Measurements from ENCODE around the gene GALNT5.

GALNT5 gene

GRCh38 chr2:157290525-157290924 is 33.0 kb downstream of the GALNT5 start:
- DNase-seq (ENCODE audit: low spot score): no peak

GRCh38 chr2:157291018-157291417 is 33.5 kb downstream of the GALNT5 start:
- no peak for DNase-seq (ENCODE audit: low spot score)

GRCh38 chr2:157292853-157293252 is 35.3 kb downstream of the GALNT5 start:
- no peak for DNase-seq (ENCODE audit: low spot score)

DNA sequence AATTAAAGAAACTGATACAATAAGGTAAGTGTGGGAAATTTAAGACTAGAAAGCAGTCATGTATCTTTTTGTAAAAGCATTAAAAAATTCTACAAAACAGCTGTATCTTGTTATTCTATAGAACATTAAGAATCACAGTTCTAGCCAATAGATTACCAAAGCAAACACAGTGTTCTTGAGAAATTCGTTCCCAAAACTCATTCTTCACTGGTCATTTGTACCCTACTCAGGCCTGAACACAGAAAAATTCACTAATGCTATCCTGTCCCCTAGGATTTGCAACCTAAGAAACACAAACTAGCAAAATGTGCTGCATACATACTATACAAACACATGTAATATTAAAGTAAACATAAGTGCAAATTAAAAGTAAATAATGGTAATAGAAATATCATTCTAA is 39.0 kb downstream of the GALNT5 start:
- DNase-seq (ENCODE audit: low spot score): no peak

GRCh38 chr2:157296958-157297357 is 39.5 kb downstream of the GALNT5 start:
- no peak for DNase-seq (ENCODE audit: low spot score)

GRCh38 chr2:157301307-157301706 is 43.8 kb downstream of the GALNT5 start:
- DNase-seq (ENCODE audit: low spot score): no peak

GRCh38 chr2:157302492-157303099 is 45.1 kb downstream of the GALNT5 start:
- DNase-seq (ENCODE audit: low spot score): peak; percentile 82

DNA sequence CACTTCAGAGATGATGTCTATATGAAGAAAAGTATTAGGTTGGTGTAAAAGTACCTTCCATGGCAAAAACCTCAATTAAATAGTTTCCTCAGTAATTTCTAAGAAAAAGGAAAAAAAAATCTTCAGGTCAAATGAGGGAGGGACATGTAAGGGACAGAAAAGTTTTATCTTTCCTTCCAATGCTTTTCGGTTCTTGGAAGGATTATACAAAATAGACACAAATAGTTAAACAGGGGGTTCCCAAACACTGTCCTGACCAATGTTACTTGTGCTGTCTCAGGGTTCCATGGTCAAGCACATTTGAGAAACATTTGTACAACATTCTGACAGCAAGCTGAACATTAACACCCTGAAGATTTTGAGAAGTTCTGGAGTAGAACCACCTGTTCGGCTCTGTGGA is 46.1 kb downstream of the GALNT5 start:
- DNase-seq (ENCODE audit: low spot score): no peak

GRCh38 chr2:157304811-157305722 is 47.6 kb downstream of the GALNT5 start:
- DNase-seq (ENCODE audit: low spot score): peak; percentile 60

GRCh38 chr2:157305723-157306110 is 48.2 kb downstream of the GALNT5 start:
- DNase-seq (ENCODE audit: low spot score): no peak

DNA sequence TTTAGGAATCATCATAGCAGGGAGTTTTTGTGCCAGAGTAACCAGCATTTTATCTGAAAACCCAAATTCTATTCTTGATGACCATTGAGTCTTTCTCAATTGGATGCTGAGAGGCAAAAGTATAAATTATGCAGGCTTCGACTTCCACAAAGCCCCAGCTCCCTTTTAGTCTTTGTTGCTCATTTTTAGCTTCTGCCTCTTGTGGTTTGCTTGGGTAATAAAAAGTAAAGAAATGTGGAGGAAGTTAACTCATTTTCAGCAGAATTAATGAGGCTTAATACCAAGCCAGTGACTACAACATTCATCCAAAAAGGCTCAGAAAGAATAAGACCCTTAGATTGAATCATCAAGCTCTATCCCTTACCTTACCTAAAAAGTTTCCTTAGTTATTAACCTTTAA is 49.5 kb downstream of the GALNT5 start:
- DNase-seq (ENCODE audit: low spot score): no peak

DNA sequence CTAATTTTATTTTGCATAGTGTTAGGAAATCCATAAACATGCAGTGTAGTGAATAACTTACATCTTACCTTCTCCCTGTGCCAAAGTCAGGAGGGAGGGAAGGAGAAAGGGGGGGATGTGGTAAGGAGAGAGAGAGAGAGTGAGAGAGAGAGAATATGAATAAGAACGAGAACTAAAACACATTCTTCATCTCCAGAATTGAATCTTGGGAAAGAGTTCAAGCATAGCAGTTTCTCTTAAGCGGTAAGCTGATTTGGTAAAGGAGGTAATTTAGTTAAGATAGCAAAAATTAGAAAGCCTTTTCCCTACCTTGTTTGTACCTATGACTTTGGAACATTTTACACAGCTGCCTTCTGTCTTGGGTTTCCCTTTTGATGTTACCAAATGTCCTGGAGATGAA is 52.4 kb downstream of the GALNT5 start:
- DNase-seq (ENCODE audit: low spot score): no peak

DNA sequence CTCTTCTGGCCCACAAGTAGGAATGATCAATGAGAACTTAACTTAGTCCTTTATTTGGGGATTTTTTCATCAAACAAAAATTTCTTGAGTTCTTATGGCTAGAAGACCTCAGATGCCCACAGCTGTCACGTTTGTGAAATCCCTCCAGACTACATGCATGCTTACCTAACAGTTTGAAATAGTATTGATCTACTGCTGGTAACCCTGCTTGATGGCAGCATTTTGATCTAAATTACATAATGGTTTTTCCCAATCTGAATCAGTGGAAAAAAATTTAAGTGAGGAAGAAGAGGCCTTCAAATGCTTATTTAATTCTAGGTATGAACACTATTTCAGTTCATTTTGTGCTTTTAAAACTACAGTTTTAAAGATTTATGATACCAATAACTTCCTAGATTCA is 54.2 kb downstream of the GALNT5 start:
- no peak for DNase-seq (ENCODE audit: low spot score)

GRCh38 chr2:157312866-157313486 is 55.5 kb downstream of the GALNT5 start:
- no peak for DNase-seq (ENCODE audit: low spot score)

- no peak for DNase-seq (ENCODE audit: low spot score)
These were observed 58.4 kb downstream of the GALNT5 start for GRCh38 chr2:157315901-157316300.

DNA sequence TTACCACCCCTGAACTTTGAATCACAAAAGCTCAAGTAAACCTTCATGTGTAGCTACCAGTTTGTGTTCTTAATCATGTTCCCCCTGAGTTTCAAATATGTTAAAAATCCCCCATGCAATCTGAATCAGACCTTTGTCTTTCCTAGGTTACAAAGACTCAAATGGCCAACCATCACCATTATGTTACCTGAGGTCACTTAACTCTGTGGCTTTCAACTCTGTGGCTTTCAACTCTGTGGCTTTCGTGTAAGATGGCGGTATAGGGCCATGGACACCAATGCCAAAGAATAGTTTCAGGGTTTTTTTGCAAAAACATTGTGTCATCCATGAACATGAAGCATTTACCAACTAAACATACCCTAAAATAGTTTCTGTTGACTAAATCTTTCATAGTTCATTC is 61.4 kb downstream of the GALNT5 start:
- no peak for DNase-seq (ENCODE audit: low spot score)

GRCh38 chr2:157319795-157320194 is 62.3 kb downstream of the GALNT5 start:
- no peak for DNase-seq (ENCODE audit: low spot score)

DNA sequence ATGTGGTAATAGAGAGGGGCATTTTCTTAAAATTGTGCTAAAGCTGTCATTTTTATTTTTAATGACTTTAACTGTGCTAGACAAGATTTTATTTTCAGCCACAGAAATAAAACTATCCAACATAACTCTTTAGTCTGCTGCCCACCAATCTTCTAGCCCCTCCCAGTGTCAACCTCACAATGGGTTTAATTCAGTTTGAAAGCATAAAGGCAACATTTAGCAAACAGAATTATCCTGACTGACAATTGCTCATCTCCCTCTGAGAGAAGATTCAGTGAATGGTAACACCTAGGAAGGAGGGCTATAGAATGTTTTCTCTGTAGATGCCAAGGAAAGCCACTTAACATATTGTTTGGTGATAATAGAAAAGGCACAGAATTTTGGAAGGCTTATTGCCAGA is 62.9 kb downstream of the GALNT5 start:
- no peak for DNase-seq (ENCODE audit: low spot score)

GRCh38 chr2:157321466-157321865 is 64.0 kb downstream of the GALNT5 start:
- no peak for DNase-seq (ENCODE audit: low spot score)

GRCh38 chr2:157322432-157322831 is 64.9 kb downstream of the GALNT5 start:
- DNase-seq (ENCODE audit: low spot score): no peak

DNA sequence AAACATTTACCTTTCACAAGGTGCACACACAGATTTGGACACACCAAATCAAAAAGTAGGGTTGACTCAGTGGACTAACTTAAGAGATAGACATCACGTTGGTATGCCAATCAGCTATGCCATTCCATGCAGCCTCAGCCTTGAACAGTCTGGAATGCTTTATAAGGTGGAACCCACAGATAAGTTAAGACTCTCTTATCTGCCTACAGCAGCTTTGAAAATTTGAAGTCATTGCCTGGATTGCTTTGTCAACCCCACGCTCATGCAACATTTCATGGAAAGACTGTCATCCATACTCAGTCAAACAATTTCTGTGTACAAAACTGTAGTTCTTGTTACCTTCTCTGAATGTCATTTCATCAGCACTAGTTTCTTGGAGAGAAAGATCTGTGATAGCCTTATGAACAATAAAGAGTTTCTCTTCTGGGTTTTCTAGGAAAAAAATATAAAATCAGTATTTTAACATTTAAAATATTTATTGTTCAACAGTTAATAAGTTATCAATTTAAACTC is 66.9 kb downstream of the GALNT5 start:
- DNase-seq (ENCODE audit: low spot score): no peak

DNA sequence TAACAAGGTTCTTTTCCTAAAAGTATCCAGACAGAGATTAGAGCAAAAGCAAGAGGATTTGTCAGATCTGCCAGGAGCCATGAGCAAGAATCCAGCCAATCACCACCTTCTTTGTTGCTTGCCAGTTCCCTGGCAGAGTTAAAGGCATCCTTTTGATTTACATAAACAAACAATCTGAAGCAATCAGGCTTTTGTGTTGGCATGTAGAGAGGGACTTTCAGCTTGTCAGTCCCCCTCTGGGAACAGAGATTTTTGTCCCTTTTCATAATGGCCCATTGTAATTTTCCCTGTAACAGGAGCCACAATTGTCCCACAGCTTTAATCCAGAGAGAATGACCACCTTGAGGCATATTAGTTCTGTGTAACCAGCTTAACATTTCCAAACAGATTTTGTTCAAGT is 68.3 kb downstream of the GALNT5 start, which contains the start of gene ERMN:
ERMN (minus strand) TSS at position 39 of the 400 bp plus-strand sequence. CDS start 182 bp downstream, outside the sequence.
- no peak for DNase-seq (ENCODE audit: low spot score)

- no peak for DNase-seq (ENCODE audit: low spot score)
These were observed 69.2 kb downstream of the GALNT5 start for GRCh38 chr2:157326698-157327097.
